NK-92 (cell line): Measurements from ENCODE around the gene CHST11.

Experiments used
- DNase-seq: peaks from one replicate; lab custom pipeline; 2025; ENCODE audit not compliant: unreplicated experiment; lab: John Stamatoyannopoulos, UW

Gene CHST11

DNA sequence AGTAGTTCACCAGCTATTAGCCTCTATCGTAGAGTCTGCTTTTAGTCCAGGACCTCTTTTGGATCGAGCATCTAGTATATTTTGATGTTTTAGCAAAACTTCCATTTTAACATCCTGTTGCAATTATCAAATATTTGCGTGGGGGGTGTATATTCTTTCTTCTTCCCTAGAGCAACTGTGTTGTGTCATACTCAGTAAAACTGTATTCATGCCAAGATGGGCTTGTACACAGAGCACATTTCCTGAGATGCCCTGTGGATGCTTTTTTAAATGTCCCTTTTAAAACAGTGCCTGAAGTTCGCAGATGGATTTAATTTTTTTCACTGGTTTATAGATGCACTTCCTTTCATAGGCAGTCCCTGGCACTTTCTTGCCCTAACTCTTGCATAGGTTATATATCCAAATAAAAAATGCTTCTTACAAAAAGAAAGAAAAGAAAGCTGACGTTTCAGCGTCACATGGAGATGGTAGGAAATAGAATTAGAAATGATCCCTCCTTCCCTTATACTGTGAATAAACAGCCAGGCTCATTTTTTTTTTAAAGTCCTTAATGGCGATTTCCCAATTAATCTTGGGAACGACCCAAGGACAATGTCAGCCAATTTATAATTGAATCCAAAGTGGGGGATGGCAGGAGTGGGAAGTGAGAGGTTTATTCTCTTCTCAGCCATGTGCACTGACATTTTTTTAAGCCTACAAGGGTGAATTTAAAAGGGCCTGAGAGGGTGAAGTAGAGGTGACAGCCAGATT is 254.4 kb downstream of the CHST11 start:
- DNase-seq: no peak

DNA sequence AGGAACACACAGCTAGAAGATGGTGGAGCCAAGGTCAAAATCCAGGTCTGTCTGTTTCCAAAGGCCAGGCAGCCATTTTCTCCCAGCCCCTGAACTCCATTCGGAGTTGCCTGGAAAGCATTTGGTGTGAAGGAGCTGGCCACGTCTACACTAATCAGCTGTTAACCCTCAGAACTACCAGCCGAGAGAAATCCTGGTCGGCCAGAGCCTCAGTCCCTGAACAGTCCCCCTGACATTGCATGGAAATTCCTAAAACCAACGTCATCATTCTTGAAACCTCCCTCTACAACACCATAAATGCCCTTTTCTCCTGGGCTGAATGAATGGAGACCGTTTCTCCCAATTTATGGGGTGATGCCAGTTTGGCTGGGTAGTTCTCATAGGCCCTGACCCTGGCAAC is 255.7 kb downstream of the CHST11 start:
- DNase-seq: no peak

DNA sequence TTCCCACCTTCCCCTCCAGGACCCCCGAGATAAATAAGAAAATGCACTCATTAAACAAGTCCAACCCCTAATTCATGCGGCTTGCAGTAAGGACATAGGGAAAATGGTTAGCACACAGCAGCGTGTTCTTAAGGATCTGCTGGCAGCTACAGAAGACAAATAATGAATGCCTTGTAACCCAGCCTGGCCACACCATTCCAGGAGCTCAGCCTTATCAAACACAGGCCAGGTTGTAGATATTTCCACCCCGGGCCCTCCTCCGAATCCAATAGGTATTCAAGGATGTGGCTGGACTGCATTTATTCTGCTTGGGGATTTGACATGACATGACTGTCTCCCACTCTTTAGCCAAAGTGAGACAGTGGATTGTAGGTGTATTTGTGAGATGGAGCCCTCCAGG is 256.2 kb downstream of the CHST11 start:
- no peak for DNase-seq

DNA sequence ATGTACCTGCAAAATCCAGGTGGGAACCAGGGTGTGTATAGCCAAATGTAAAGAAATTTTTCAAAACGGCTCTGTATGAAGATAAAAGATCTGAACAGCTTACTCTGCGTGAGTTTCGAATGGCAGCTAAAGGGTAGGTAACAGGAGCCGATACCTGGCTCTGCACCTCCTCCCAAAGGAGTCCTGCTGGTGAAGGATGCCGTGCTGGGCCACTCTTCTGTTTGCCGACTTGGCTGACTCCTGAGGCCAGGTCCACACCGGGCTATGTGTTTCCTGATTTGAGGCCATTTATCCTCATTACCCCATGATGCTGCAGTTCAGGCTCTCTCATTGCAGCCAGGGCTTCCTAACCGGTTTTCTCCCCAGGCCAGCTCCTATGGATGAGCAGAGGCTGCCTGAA is 256.7 kb downstream of the CHST11 start:
- DNase-seq: no peak

DNA sequence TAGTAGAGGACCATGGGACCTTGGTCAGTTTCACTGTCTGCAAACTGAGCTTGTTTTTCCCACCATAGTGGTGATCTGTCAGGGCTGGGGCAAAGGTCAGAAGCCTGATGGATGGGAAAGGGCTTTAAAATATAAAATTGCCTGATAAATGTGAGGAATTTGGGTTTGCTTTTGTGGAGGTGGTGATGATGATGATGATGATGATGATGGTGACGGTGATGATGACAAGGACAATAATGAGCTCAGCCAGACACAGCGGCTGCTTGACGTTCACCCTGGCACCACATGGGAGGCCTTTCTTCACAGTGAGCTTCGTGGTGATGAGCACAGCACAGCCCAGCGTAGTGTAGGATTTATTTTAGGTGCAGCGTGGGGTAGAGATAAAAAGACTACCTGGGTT is 257.6 kb downstream of the CHST11 start:
- DNase-seq: no peak

DNA sequence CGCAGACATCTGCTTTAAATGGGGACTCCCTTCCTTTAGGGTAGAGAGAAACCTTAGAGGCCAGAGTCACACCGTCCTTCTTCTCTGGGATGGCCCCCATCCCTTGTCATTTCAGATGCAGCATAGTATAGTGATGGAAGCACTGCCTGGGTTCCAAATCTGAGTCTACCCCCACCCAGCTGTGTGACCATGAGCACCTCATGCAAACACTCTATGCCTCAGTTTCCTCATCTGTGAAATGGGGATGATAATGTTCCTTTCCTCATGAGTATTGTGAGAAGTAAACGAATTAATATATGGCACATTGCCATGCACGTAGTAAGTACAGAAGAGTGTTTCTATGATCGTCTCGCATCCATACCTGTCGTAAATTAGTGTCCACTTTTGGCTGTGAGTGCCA is 259.4 kb downstream of the CHST11 start:
- DNase-seq: no peak

- DNase-seq: no peak
Observed at GRCh38 chr12:104718304-104718929, 261.7 kb downstream of the CHST11 start.

- DNase-seq: no peak
Observed at GRCh38 chr12:104719700-104720338, 263.1 kb downstream of the CHST11 start.

DNA sequence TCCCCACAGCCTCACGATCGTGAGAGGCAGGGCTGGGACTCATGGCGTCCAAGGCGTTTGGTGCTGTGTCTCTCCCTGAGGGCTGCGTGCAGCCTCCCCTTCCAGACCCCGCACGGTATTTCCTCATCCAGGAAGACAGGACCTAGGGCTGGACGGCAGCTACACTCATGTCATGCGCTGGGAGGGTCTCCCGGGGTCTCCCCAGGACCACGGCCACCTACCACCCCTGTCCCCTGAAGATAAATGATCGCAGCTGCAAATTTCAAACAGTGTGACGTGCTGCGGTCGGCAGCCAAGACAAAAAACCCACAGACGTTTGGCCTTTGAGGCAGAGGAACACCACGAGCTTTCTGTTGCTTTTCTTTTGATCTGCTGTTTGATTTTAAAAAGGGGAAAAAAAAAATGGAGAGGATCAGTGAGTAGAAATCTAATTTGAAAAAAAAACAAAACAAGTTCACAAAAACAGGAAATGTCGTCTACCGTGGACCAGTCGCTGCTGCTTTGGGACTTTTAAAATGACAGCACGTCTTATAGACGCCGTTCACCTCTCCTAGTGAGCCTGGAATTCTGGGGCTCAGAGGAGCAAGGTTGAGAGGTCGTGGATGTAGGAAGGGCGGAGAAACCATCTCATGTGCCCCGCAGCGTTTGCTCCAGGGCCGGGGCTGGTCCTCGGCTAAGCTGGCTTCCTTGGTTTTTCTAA is 263.7 kb downstream of the CHST11 start:
- peak; percentile 3 for DNase-seq

DNA sequence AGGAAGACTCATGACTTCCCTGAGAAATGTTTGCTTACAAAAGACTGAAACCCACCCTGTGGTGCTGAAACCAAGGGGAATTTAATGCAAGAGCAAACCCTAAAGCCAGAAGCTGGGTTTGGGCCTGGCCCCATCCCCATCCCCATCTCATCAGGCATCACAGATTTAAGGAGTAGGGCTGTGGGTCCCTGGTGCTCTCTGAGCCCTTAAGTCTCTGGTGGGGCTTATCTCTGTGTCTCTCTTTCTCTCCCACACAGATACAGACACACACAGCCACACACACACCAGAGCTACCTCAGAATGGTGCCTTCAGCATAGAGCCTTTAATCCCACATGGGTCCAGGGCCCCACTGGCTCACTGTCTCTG is 264.3 kb downstream of the CHST11 start:
- no peak for DNase-seq

DNA sequence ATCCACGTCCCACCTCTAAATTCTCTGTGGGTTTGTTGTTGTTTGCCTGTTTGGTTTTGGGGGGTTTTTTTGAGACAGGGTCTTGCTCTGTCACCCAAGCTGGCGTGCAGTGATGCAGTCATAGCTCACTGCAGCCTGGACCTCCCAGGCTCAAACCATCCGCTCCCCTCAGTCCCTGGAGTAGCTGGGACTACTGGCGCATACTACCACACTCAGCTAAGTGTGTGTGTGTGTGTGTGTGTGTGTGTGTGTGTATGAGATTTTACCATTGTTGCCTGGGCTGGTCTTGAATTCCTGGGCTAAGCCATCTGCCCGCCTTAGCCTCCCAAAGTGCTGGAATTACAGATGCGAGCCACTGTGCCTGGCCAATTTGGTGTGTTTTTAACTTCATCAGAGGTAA is 265.2 kb downstream of the CHST11 start:
- DNase-seq: no peak

DNA sequence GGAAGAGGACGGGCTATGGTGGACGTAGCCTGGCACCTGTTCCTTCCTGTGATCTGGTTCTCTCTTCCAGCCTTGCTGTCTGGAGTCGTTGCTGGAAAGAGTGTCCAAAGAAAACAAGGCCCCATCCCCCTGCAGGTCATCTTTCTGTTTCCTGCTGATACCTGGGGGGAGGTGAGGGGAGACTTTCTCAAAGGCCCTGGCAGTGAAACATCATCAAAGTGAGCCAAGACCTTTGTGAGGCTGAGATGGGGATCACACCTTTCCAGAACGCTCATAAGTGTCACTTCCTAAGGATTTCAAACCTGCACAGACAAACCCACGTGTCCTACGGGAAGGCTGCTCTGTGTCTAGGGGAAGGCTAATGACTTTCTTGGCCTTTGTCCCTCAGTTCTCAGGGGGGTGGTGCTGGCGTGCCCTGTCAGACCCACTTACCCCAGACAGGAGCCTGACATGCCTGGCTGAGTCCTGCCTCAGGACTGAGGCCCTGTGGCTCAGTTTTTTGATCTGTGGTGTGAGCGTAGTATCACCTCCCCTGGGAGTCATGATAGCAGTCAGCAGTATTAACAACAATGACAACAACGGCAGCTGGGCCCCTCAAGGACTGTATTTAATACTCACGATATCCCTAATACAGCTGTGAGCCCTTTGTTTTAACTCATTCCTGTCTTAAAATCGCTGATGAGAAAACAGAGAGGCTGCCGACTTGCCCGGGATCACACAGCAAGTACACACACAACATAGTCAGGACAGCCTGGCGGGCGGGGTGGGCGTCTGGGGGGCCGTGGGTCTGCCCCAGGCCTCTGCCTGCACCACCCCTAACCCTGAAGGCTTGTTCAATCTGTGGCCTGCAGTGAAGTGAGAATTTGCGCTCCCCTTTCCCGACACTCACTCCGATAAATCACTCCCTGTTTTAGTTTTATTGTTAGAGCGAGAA is 266.1 kb downstream of the CHST11 start:
- no peak for DNase-seq

- DNase-seq: no peak
Observed at GRCh38 chr12:104723895-104724294, 267.1 kb downstream of the CHST11 start.

- no peak for DNase-seq
Observed at GRCh38 chr12:104724992-104725585, 268.3 kb downstream of the CHST11 start.

DNA sequence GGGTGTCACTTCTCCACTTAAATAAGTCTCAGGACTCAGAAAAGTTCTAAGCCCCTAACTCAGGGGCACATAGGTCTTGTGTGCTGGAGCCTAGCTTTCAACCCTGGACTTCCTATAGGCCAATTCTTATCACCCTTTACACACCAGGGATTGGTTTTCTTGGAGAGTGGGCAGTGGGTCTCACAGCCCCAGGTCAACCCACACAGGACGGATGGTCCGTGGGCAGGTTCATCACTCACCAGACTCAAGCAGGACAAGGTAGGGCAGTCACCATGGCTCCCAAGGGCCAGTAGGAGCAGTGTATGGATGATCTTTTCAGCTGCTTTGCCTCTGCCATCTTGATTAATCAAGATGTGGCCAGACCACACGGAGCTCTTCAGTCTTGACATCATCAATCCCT is 268.9 kb downstream of the CHST11 start:
- no peak for DNase-seq

DNA sequence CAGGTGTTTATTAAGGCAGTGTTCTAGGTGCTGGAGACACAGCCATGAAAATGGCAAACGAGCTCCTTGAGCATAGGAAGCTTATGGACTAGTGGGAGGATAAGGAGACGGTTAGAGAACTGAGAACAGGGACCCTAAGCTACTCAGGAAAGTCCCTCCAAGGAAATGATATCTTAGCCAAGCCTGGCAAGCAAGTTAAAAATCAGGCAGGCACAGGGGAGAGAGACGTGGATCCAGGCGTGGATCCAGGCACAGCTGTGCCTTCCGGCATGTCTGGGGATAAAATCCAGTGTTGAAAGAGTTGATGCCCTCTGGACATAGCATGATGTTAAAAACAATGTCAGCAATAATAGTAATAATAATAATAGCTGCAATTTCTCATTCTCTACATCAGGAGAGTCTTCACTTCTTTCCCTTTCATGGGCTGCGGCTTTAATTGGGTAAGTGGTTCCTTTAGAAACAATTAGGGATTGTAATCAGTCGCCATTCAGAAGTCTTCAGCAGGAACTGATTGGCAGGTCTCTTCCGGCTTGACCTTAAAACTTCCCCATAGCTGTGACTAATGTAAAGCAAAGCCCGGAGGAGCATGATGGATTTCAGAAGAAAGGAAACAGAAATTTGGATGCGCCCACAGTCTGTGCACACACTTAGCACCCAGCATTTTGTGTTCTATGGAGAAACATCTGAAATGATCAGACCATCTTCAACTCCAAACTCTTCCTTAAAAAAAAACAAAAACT is 271.1 kb downstream of the CHST11 start:
- DNase-seq: no peak

- DNase-seq: no peak
Observed at GRCh38 chr12:104729091-104729490, 272.3 kb downstream of the CHST11 start.

DNA sequence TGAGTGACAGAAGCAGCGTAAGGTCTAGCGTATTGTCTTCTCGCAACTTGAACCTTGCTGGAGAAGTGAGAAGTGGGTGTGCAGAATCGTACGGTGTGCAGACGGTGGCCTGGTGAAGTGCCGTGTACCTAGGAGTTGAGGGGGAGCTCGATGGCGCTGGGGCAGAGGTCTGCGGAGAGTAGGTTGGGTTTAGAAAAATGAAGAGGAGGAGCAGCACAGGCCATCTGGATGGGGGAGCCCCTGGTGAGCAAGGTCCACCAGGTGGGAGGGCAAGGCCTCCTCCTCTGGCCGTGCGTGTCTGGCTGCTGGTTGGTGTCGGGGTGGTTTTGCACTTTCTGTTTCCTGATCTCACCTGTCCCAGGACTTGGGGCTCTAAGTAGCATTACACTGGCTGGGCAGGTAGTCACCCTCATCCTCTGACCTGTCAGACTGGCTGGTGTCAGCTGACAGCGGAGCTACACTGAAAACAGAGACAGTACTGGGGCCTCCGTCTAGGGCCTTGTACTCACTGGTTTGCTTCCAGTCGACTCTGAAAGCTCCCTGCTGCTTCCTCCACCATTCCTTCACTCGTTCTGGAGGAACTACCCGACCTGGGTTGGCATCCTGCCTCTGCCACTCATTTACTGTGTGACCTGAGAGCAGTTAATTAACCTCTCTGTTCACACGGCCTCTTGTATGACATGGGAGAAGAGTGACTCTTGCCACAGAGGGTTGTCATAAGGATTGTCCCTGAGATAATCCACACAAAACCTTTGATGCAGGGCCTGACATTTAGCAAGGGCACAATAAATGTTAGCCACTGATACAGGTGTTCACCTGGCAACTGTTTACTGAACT is 273.1 kb downstream of the CHST11 start:
- no peak for DNase-seq

DNA sequence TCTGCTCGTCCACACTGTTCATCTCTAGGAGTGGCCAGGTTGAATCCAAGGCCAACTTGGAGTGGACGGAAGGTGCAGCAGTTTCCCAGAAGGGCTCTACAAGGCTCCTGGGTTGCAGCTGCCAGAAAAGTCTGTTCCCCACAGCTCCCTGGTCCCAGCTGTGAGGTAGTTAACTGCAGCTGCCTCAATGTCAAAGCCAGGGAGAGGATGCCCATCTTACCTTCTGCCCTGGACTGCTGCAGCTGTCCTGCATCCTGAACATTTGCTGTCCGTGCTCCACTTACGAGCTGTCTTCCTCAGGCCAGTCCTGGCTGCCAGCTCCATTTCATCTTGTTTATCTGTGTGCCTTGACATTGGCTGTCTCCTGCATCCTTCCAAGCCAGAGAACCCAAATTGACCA is 274.0 kb downstream of the CHST11 start:
- DNase-seq: no peak
